NCI-H2029 treated with DMSO at 0.1 percent for 48 hours (cell line): ENCODE results near the gene FAM200A.
A peak's percentile ranks its signal among the peaks of the same experiment; 100 is the strongest.
"Not testable (repeated sequence)": the region's sequence is repeated elsewhere in the genome, so short reads cannot be mapped to it uniquely, and the experiment has no call there.

Experiments used
- DNase-seq: peaks from one replicate; lab custom pipeline; 2025; lab: John Stamatoyannopoulos, UW

FAM200A gene

GRCh38 chr7:99551767-99552463 is at the start of gene FAM200A:
Gene FAM200A (minus strand): TSS chr7:99552114. CDS start chr7:99548407, 3,707 bp downstream.
- peak; percentile 37 for DNase-seq

DNA sequence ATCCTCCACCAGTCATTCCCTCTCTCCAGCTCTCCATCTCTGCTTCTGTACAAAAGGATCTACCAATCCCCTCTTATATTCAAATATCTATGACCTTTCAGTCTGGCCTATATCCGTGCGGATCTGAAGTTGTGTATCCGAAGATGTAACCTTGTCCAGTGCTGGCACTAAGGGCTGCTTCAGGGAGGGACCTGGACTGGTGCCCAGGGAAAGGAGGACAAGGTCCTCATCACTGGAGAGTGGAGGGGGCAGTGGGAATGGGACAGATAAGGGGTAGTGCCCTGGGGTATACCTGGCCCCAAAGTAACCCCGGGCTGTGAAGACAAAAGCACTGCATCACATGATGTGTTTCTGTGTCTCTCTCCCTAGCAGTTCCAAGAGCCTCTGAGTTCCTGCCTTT is 47.9 kb upstream of the FAM200A start:
- DNase-seq: no peak

DNA sequence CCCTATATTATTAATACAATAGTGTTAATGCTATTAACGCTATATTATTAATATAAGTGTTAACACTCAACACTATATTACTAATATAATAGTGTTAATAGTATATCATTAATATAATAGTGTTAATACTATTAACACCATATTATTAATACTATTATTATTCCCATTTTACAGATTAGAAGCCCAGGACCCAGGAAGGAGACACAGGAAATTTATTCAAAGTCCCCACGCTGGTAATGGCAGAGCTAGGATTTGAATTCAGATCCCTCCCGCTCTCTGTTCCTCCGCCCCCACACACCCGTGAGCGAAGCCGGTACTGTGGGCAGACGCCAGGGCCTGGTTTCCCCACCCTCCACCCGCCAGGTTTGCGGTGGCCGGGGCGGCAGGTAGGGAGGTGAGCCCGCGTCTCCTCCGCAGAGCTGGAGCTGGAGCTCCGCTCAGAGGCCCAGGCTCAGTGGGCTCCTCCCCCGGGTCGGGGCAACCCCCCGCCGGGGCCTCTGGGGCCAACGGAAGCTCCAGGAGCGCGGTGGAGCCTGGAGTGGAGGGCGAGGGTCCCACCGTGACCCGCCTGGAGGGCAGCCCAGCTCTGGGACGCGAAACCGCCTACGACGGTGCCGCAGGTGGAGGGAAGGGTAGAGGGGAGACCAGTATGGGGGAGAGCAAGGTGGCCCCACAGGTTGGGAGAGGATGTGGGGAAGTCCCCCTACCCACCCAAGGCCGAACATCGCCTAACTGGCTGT is 46.0 kb upstream of the FAM200A start, which contains the start of gene TMEM225B:
Gene TMEM225B (plus strand): TSS at position 506 of the 740 bp plus-strand sequence. CDS start 6,122 bp downstream, outside the sequence.
- no peak for DNase-seq

- no peak for DNase-seq
Measured at GRCh38 chr7:99596408-99596955, 44.6 kb upstream of the FAM200A start.

DNA sequence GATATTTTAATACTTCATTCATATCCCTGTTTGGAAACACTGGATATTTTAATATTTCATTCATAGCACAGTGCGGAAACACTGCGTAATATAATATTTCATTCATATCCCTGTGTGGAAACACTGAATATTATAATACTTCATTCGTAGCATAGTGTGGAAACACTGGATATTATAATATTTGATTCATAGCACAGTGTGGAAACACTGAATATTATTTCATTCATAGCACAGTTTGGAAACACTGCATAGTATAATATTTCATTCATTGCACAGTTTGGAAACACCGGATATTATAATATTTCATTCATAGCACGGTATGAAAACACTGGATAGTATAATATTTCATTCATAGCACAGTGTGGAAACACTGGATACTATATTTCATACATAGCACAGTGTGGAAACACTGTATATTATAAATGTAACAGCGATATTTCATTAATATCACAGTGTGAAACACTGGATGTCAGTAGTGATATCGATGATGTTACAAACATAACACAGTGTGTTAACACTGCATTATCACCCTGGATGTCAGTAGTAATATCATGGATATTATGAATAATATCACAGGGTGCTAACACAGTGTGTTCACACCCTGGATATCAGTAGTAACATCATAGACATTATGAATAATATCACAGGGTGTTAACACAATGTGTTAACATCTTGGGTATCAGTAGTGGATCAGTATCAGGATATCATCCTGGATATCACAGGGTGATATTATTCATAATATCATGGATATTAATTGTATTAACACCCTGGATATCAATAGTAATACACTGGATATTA is 43.2 kb upstream of the FAM200A start:
- DNase-seq: no peak

GRCh38 chr7:99588868-99589267 is 37.0 kb upstream of the FAM200A start:
- DNase-seq: no peak

- not testable (repeated sequence) for DNase-seq
Measured at GRCh38 chr7:99580778-99581332, 28.9 kb upstream of the FAM200A start.

GRCh38 chr7:99579956-99580777 is 28.3 kb upstream of the FAM200A start:
- DNase-seq: no peak

GRCh38 chr7:99579281-99579955 is 27.5 kb upstream of the FAM200A start:
- DNase-seq: no peak

DNA sequence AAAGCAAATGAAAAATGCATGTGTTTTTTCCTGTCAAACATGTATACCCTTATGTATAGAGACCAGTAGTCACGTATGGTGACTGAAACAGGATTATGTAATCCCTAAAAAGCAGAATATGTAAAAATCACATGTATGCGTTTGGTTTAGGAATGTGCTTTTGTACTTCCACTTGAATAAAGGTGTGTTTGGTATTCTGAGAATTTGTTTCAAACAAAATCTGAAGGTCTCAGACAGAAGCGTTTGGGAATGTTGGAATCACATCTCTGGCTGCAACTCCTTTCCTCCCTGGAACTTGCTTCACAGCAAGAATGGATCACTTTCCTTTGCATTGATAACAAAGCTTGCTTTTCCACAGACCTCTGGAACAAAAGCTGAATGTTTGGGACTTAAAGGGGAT is 24.3 kb upstream of the FAM200A start:
- no peak for DNase-seq

- no peak for DNase-seq
Measured at GRCh38 chr7:99573257-99573656, 21.3 kb upstream of the FAM200A start.

DNA sequence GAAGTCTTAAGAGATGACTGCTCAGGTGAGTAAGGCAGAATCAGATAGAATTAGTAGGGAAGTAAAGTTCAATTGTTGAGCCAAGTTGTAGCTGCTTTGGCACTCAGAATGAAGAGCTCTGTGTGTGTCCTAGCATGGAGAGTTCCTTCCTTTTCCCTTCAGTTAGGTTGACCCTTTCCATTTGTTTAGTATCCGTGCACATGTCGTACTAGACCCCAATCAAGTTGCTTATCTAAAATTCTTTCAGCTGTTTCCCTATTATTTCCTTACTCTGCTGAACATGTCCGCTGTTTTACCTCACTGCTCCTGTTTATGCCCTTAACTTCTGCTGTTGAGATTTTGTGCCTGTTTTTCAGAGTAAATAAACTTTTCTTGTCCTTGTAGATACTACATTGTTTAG is 19.9 kb upstream of the FAM200A start:
- DNase-seq: no peak

DNA sequence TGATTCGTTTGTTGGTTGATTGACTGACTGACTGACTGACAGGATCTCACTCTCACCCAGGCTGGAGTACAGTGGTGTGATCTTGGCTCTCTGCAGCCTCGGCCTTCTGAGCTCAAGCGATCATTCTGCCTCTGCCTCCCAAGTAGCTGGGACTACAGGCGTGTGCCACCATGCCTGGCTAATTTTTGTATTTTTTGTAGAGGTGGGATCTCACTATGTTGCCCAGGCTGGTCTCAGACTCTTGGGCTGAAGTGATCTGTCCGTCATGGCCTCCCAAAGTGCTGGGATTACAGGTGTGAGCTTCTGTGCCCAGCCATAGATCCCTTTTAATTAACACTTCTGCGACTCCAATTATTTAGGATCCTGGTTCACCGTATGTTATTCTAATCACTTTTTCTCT is 16.9 kb upstream of the FAM200A start:
- DNase-seq: not testable (repeated sequence)

DNA sequence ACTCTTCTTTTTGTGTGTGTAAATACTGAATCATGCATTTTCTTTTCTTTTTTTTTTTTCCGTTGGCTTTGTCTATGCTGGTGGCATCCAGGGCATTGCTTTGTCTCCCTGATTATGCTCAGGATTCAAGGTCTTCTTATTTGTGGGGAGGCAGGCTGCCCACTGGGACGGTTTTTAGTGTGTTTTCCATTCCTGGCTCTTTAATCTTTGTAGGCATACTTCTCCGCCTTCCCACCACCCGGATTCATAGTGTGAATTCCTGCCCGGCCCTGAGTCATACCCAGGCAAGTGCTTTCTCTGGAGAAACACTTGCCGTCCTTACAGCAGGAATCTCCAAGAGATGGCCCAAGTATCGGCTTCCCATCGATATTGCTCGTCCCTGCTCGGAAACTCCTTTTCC is 11.7 kb upstream of the FAM200A start:
- DNase-seq: no peak

GRCh38 chr7:99562832-99563231 is 10.9 kb upstream of the FAM200A start:
- no peak for DNase-seq

GRCh38 chr7:99562114-99562784 is 10.3 kb upstream of the FAM200A start:
- DNase-seq: no peak

DNA sequence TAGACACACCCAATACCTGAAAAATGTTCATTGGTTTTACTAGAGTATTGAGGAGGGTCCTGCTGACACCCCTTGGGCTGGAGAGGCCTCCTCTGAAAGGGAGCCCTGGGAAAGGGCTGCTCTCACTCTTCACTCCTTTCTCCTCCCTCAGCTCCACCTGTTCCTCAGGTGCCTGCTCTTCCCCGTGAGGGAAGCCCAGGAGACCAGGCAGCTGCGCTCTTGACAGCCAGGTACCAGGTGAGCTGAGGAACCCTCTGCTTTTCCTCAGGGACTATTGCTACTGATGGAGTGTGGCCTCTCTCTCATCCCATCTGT is 9.8 kb upstream of the FAM200A start:
- no peak for DNase-seq

DNA sequence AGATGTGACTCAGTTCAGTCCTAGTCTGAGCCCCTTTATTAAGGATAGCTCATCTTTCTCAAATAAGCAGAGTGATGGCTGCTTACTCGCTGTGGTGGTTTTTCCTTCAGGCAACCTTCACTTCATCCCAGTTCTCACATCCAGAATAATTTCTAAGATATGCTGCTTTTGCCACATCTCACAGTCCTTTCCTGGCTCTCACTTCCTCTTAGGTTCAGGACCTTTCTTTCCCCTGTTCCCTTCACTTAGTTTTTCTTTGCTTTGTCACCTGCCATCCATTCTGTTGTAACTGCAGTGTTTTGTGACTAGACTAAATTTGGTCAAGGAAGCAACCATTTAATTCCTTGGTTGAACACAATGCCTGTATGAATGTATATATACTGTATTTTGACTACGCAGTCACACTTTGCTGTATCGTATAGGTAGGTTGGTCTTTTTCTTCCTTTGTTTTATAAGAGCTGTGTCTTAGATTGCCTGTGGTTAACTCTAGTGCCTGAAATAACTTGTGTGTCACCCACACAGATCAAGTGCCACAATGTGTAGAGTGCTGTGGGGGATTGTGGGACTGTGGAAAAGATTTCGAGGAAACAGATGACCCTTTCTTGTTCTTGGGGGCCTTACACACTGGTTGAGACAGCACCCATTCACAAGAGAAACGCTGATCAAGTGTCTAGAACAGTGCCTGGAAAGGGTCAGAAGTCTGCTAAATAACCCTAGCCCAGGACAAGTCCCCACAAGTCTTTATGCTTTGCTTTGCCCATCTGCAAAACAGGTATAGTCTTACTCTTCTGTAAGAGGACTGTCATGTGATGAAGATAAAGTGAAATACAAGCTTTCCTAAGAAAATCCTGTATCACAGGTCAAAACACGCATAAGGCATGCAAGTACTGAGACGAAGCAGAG is 9.2 kb upstream of the FAM200A start:
- DNase-seq: no peak
